Measurements from ENCODE around the gene IKZF3.
"Not testable (repeated sequence)": the region's sequence is repeated elsewhere in the genome, so short reads cannot be mapped to it uniquely, and the experiment has no call there.

The IKZF3 gene

DNA sequence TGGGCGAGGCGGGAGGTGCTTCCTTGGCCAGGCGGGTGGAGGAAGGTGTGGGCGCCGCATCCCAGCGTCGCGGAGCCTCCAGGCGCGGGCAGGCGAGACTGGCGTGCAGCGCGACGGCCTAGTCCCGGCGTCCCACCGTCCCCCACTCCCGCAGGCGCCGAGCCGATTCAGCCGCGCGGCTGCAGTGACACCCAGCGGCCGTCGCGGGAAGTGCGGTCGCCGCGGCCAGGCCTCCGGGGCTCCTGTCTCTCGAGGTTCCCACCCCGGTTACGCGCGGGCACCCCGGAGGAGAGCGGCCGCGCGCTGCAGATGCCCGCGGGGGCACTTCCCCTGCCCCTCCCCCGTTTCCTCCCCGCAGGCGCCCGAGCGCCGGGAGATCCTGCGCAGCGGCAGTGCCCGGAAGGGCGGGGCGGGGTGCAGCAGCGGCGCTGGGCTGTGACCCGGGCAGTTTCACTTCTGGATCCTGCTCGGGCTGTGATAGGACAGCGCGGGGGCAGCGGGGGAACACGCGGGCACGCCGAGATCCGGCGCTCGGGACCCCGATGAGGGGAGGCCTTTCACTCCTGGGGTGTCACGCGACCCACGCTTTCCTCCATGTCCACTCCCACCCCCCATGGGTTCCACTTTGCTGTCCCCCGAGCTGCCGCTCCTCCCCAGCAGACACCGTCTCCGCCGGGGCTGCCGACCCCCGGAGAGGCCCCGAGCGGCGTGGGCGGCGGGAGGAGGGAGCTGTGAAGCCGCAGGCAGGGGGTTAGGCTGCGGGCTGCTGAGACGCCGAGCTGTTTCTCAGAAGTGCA, 109.8 kb downstream of the IKZF3 start:
- peak; percentile 93 for DNase-seq

- DNase-seq = peak; percentile 60
Measured at GRCh38 chr17:39753514-39754160, 110.5 kb downstream of the IKZF3 start.

DNA sequence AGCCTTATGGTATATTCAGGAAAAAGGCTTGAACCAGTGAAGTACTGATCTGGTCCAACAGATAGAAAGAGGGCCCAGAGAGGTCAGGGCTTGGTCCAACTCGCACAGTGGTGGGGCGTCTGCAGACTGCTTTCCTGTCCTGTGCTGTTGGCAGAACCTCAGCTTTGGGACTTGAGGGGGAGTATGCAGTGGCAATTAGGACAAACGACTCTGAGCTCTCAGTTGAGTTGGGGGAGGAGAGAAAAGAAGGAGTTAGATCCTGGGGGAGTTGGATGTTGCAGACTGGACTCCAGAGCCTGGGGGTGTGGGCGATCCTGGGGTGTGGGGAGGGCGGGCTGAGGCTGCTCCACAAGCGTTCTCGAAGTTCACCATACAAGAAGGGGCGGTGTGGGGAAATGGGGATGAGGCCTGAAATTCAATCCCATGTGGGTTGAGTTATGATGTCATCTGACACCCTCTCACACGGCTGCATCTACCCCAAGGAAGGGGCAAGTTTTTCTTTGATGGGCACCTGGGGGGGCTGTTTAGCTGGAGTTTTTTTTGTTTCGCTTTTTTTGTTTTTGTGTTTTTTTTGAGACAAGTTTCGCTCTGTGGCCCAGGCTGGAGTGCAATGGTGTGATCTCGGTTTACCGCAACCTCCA, 111.8 kb downstream of the IKZF3 start:
- DNase-seq = no peak

- DNase-seq = no peak
Measured at GRCh38 chr17:39751637-39752036, 112.5 kb downstream of the IKZF3 start.

- no peak for DNase-seq
Measured at GRCh38 chr17:39751016-39751543, 113.0 kb downstream of the IKZF3 start.

GRCh38 chr17:39750131-39751015, 113.7 kb downstream of the IKZF3 start:
- no peak for DNase-seq

DNA sequence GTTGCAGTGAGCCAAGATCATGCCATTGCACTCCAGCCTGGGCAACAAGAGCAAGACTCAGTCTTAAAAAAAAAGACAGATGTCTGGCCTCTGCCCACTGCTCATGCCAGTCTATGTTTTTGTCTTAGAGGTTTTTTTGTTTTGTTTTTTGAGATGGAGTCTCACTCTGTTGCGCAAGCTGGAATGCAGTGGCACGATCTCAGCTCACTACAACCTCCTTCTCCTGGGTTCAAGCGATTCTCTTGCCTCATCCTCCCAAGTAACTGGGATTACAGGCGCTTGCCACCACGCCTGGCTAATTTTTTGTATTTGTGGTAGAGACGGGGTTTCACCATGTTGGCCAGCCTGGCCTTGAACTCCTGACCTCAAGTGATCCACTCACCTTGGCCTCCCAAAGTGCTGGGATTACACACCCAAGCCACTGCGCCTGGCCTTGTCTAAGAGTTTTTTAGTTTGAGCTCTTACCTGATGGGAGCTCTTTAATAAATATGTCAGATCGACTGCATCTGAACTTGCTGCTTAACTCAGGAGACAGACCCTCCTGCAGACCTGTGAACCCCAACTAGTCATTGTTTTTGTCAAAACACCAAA, 115.6 kb downstream of the IKZF3 start:
- DNase-seq = not testable (repeated sequence)

DNA sequence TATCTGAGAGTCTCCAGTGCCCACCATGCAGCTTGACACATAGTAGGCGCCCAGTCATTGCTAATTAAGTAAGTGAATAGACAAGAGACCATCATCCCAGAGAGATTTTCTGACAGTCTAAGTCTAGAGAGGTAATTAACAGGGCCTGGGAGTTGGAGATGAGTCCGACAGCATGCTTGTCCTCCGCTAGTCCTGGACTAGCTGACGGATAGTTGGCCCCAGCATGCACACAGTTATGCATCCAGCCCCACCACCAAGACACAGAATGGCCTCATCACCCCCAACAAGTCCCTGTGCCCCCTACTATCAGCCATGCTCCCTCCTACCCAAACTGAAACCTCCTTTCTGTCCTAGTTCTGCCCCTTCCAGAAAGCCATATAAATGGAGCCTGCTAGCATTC, 116.4 kb downstream of the IKZF3 start:
- no peak for DNase-seq

DNA sequence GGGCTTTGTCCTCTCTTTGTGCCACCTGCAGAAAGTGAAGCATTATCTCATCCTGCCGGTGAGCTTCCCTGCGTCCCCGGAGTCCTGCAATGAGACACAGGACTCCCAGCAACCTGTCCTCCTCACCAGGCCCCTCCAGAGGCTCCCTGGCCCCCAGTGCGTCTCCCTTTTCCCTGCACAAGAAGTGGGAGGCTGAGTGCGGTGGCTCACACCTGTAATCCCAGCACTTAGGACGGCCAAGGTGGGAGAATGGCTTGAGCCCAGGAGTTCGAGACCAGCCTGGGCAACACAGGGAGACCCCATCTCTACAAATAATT, 118.0 kb downstream of the IKZF3 start:
- no peak for DNase-seq

DNA sequence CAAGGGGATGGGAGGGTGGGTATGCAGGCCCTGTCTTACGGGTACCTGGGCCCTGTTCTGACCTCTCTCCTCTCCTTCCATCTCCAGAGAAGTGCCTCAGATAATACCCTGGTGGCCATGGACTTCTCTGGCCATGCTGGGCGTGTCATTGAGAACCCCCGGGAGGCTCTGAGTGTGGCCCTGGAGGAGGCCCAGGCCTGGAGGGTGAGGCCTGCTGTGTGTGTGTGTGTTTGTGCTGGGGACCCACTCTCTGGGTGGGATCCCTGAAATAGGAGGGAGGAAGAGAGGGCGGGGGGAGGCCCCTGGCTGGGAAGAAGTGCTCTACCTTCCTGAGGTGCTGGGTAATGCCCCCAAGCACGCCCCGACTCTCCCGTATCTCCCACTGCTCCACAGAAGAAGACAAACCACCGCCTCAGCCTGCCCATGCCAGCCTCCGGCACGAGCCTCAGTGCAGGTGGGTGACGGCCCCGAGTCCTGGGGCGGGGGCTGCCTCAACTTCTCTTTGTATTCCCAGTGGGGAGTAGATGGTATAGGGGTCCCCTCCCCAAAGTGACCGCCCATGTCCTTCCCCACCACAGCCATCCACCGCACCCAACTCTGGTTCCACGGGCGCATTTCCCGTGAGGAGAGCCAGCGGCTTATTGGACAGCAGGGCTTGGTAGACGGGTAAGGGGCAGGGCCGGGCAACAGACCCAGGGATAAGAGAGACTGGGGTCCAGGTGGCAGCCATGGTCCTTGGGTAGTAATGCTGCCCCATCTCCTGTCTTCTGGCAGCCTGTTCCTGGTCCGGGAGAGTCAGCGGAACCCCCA, 118.6 kb downstream of the IKZF3 start:
- DNase-seq = no peak

- DNase-seq = no peak
Measured at GRCh38 chr17:39744836-39745215, 119.3 kb downstream of the IKZF3 start.

GRCh38 chr17:39744075-39744835, 119.9 kb downstream of the IKZF3 start:
- DNase-seq = no peak

DNA sequence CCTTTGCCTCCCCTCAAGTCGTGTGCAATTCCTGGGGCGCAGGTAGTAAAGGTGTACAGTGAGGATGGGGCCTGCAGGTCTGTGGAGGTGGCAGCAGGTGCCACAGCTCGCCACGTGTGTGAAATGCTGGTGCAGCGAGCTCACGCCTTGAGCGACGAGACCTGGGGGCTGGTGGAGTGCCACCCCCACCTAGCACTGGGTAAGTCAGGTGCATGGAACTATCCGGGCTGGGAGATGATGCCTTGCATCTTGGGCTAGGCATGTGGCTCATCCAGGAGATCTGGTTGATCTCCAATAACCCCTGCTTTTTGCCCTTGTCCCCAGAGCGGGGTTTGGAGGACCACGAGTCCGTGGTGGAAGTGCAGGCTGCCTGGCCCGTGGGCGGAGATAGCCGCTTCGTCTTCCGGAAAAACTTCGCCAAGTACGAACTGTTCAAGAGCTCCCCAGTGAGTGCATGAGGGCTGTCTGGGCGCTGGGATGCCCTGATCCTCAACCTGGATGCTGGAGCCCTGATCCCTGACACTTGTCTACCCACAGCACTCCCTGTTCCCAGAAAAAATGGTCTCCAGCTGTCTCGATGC, 121.2 kb downstream of the IKZF3 start:
- no peak for DNase-seq

- DNase-seq = no peak
Measured at GRCh38 chr17:39742126-39742855, 121.8 kb downstream of the IKZF3 start.

- no peak for DNase-seq
Measured at GRCh38 chr17:39740357-39741111, 123.6 kb downstream of the IKZF3 start.

GRCh38 chr17:39739885-39740356, 124.2 kb downstream of the IKZF3 start:
- no peak for DNase-seq

GRCh38 chr17:39738983-39739884, 124.9 kb downstream of the IKZF3 start:
- DNase-seq = no peak

- DNase-seq = peak; percentile 43
Measured at GRCh38 chr17:39738568-39738901, 125.6 kb downstream of the IKZF3 start.
